ENCODE results near the gene NAPSA. TPM values are rescaled to one million over a fixed set of nuclear protein-coding genes. Genes with fewer than 3 reads are reported as not detected.
A peak's percentile ranks its signal among the peaks of the same experiment; 100 is the strongest.

Gene NAPSA
- total and polyA plus RNA-seq, 9 of the 15 experiments (the other 6 are each of a cell fraction or from before 2014, with no cell fraction given), result 0.25 to 1.9 (median 0.69) TPM

GRCh38 chr19:50383852-50384684, 18.6 kb upstream of the NAPSA start, which contains the start of gene POLD1 (continued):
- TF ChIP-seq REST (IDR thresholded peaks at IDR 0.05; ENCODE audit: borderline replicate concordance) (no peak), REST (CRISPR knock-in tag; IDR thresholded peaks at IDR 0.05; ENCODE audit: low read depth) (peak; percentile 85), ZBTB2 (IDR thresholded peaks at IDR 0.05) (peak; percentile 88), CREB1 (IDR thresholded peaks at IDR 0.05) (peak; percentile 78), CREB1 (CRISPR knock-in tag; IDR thresholded peaks at IDR 0.05) (peak; percentile 74), GABPA (tag; conservative IDR thresholded peaks at IDR 0.05; ENCODE audit: low read depth) (no peak), NR0B1 (IDR thresholded peaks at IDR 0.05; ENCODE audit: partially characterized antibody) (no peak), BCL6 (CRISPR knock-in tag; IDR thresholded peaks at IDR 0.05) (no peak), ZBTB7A (IDR thresholded peaks at IDR 0.05; ENCODE audit: borderline replicate concordance, control insufficient read depth, low read depth, low read length) (peak; percentile 38; the same call in 1 of the 2 replicates), SPI1 (IDR thresholded peaks at IDR 0.05; ENCODE audit: borderline replicate concordance, low read depth, low read length) (no peak)
- TF ChIP-seq, protein P1, sequence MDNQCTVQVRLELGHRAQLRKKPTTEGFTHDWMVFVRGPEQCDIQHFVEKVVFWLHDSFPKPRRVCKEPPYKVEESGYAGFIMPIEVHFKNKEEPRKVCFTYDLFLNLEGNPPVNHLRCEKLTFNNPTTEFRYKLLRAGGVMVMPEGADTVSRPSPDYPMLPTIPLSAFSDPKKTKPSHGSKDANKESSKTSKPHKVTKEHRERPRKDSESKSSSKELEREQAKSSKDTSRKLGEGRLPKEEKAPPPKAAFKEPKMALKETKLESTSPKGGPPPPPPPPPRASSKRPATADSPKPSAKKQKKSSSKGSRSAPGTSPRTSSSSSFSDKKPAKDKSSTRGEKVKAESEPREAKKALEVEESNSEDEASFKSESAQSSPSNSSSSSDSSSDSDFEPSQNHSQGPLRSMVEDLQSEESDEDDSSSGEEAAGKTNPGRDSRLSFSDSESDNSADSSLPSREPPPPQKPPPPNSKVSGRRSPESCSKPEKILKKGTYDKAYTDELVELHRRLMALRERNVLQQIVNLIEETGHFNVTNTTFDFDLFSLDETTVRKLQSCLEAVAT (IDR thresholded peaks at IDR 0.05), result no peak
- TF ChIP-seq, protein P2, sequence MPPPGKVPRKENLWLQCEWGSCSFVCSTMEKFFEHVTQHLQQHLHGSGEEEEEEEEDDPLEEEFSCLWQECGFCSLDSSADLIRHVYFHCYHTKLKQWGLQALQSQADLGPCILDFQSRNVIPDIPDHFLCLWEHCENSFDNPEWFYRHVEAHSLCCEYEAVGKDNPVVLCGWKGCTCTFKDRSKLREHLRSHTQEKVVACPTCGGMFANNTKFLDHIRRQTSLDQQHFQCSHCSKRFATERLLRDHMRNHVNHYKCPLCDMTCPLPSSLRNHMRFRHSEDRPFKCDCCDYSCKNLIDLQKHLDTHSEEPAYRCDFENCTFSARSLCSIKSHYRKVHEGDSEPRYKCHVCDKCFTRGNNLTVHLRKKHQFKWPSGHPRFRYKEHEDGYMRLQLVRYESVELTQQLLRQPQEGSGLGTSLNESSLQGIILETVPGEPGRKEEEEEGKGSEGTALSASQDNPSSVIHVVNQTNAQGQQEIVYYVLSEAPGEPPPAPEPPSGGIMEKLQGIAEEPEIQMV (tag; conservative IDR thresholded peaks at IDR 0.05; ENCODE audit: low read depth), result no peak

Measured in K562 (cell line).